A549 (cell line): ENCODE data around the gene SHC3. TPM values are rescaled to one million over a fixed set of nuclear protein-coding genes. Genes with fewer than 3 reads are reported as not detected.

Source experiments
- ATAC-seq, 2 experiments: fragments of 200-7000 bp in 1 of 2; fragments of >200 bp in 1 of 2; cut with Nextera tagmentation in 1 of 2; cut with Tn5 transposase in 1 of 2; 3 replicates each; pipeline versions ENCODE4 v1.8.0 to v1.9.1; 2018 to 2020; ENCODE audit warnings: mild to moderate bottlenecking in 1 of 2, moderate library complexity in 1 of 2
- CTCF ChIA-PET: fragments of 300-600 bp; sonication (Branson Sonifier 250); formaldehyde crosslinking; extraction: SDS; loops from one replicate; lab custom pipeline; 2021; ENCODE audit warnings: antibody characterized with exemption, inconsistent platforms; lab: Yijun Ruan, JAX
- POLR2A ChIA-PET: fragments of 350-600 bp; formaldehyde crosslinking; extraction: SDS; loops from one replicate; lab custom pipeline; 2021; ENCODE audit warnings: antibody characterized with exemption, inconsistent platforms; lab: Yijun Ruan, JAX
- DNase-seq, 2 experiments: peaks; one replicate each; pipeline versions ENCODE4 v3.0.0 to v3.0.0-alpha.2; 2011 to 2016; ENCODE audit warnings: low read depth in 1 of 2, low spot score in 1 of 2
- FAIRE-seq: peaks from 2 replicates; lab custom pipeline; 2011; peaks lifted over from hg19 to GRCh38; lab: Jason Lieb, UNC
- H3K27ac ChIP-seq, 2 experiments: fragments of >200 bp; sonication (Bioruptor Twin); formaldehyde crosslinking; 3 replicates each; pipeline ENCODE4 v1.5.1; 2016 to 2017
- H3K4me1 ChIP-seq: fragments of >200 bp; sonication (Bioruptor Twin); formaldehyde crosslinking; 3 replicates; pipeline ENCODE4 v1.6.1; 2016
- H3K4me2 ChIP-seq: fragments of >200 bp; sonication (Bioruptor Twin); formaldehyde crosslinking; 3 replicates; pipeline ENCODE4 v1.6.1; 2016
- H3K4me3 ChIP-seq: fragments of >200 bp; sonication (Bioruptor Twin); formaldehyde crosslinking; 3 replicates; pipeline ENCODE4 v1.5.1; 2016
- H3K9me3 ChIP-seq: fragments of >200 bp; sonication (Bioruptor Twin); formaldehyde crosslinking; 3 replicates; pipeline ENCODE4 v1.6.1; 2016
- BCL3 ChIP-seq: fragments of >200 bp; sonication (Bioruptor Twin); formaldehyde crosslinking; IDR thresholded peaks from 3 replicates; pipeline ENCODE4 v1.6.1; 2016
- CEBPB ChIP-seq, 2 experiments: fragments of >200 bp in 1 of 2; sonication (Bioruptor Twin) in 1 of 2; formaldehyde crosslinking in 1 of 2; IDR thresholded peaks; 2 replicates each; pipeline ENCODE4 v1.6.1; 2012 to 2016
- CHD4 ChIP-seq: fragments of 200-600 bp; sonication (generic); IDR thresholded peaks from 2 replicates; pipeline ENCODE4 v1.6.1; 2016; ENCODE audit warnings: antibody characterized with exemption, mild to moderate bottlenecking, borderline replicate concordance
- ELK1 ChIP-seq: fragments of 150-350 bp; IDR thresholded peaks from 2 replicates; pipeline ENCODE4 v1.6.1; 2014; ENCODE audit warnings: low read depth, mild to moderate bottlenecking, low read length
- ESRRA ChIP-seq: fragments of 150-350 bp; IDR thresholded peaks from 2 replicates; pipeline ENCODE4 v1.6.1; 2014; ENCODE audit warnings: mild to moderate bottlenecking, low read length, borderline replicate concordance
- FOSL2 ChIP-seq, 2 experiments: fragments of 450-650 bp in 1 of 2; fragments of >200 bp in 1 of 2; sonication (Bioruptor Twin) in 1 of 2; formaldehyde crosslinking; IDR thresholded peaks; 2 replicates each; pipeline versions ENCODE4 v1.5.0 to v1.6.1; 2016 to 2020; ENCODE audit warnings: mild to moderate bottlenecking in 1 of 2, moderate library complexity in 1 of 2
- FOXS1 ChIP-seq: fragments of 250-450 bp; sonication (Bioruptor Pico); IDR thresholded peaks from 2 replicates; pipeline ENCODE4 v1.5.0; 2020; ENCODE audit warnings: mild to moderate bottlenecking, moderate library complexity
- GATA3 ChIP-seq: IDR thresholded peaks from 2 replicates; pipeline ENCODE4 v1.6.1; 2012; ENCODE audit warnings: borderline replicate concordance
- HES2 ChIP-seq: fragments of >200 bp; sonication (Bioruptor Twin); formaldehyde crosslinking; IDR thresholded peaks from 2 replicates; pipeline ENCODE4 v1.6.1; 2016
- HEYL ChIP-seq: fragments of 250-450 bp; sonication (Bioruptor Pico); IDR thresholded peaks from 2 replicates; pipeline ENCODE4 v1.8.0; 2021; ENCODE audit warnings: mild to moderate bottlenecking, moderate library complexity
- HMGXB4 ChIP-seq: fragments of 250-450 bp; sonication (Bioruptor Pico); IDR thresholded peaks from 2 replicates; pipeline ENCODE4 v1.5.0; 2021; ENCODE audit warnings: mild to moderate bottlenecking, moderate library complexity, borderline replicate concordance
- HOXA7 ChIP-seq: fragments of 250-450 bp; sonication (Bioruptor Pico); IDR thresholded peaks from 2 replicates; pipeline ENCODE4 v1.5.0; 2020; ENCODE audit warnings: mild to moderate bottlenecking, moderate library complexity
- HOXB5 ChIP-seq: fragments of 250-450 bp; sonication (Bioruptor Pico); IDR thresholded peaks from 2 replicates; pipeline ENCODE4 v1.5.0; 2020; ENCODE audit warnings: mild to moderate bottlenecking, moderate library complexity
- JUN ChIP-seq, 2 experiments: fragments of >200 bp; sonication (Bioruptor Twin); formaldehyde crosslinking; IDR thresholded peaks; 2 replicates in 1 of 2; 3 replicates in 1 of 2; pipeline ENCODE4 v1.6.1; 2016 to 2017
- KDM1A ChIP-seq: fragments of 200-600 bp; sonication (generic); IDR thresholded peaks from 2 replicates; pipeline ENCODE4 v1.6.1; 2016; ENCODE audit warnings: low read depth, mild to moderate bottlenecking
- MAFK ChIP-seq: fragments of 450-650 bp; IDR thresholded peaks from 2 replicates; pipeline ENCODE4 v1.6.1; 2014; ENCODE audit not compliant: partially characterized antibody
- POLR2AphosphoS2 ChIP-seq: conservative IDR thresholded peaks from 2 replicates; pipeline ENCODE4 v1.6.1; 2012; ENCODE audit warnings: low read length, improper control_type of control experiment, inconsistent platforms
- RAD21 ChIP-seq, 2 experiments: fragments of >200 bp in 1 of 2; sonication (Bioruptor Twin) in 1 of 2; formaldehyde crosslinking in 1 of 2; IDR thresholded peaks in 1 of 2; conservative IDR thresholded peaks in 1 of 2; 2 replicates in 1 of 2; 3 replicates in 1 of 2; pipeline ENCODE4 v1.6.1; 2012 to 2018; ENCODE audit warnings: inconsistent platforms in 1 of 2
- RCOR1 ChIP-seq: fragments of 150-350 bp; IDR thresholded peaks from 2 replicates; pipeline ENCODE4 v1.6.1; 2014; ENCODE audit warnings: antibody characterized with exemption, low read length, low read depth
- REST ChIP-seq: fragments of 200-600 bp; sonication (generic); IDR thresholded peaks from 2 replicates; pipeline ENCODE4 v1.6.1; 2016; ENCODE audit warnings: antibody characterized with exemption, mild to moderate bottlenecking, moderate library complexity
- RFX5 ChIP-seq: fragments of 450-650 bp; IDR thresholded peaks from 2 replicates; pipeline ENCODE4 v1.7.1; 2014; ENCODE audit warnings: antibody characterized with exemption, mild to moderate bottlenecking, moderate library complexity
- RNF2 ChIP-seq: fragments of 200-600 bp; sonication (generic); IDR thresholded peaks from 2 replicates; pipeline ENCODE4 v1.6.1; 2016; ENCODE audit warnings: low read depth, mild to moderate bottlenecking, antibody characterized with exemption, moderate library complexity, borderline replicate concordance
- ZC3H11A ChIP-seq: fragments of 450-650 bp; IDR thresholded peaks from 2 replicates; pipeline ENCODE4 v1.6.1; 2014; ENCODE audit warnings: antibody characterized with exemption, mild to moderate bottlenecking
- ZNF302 ChIP-seq: fragments of 250-450 bp; sonication (Bioruptor Pico); IDR thresholded peaks from 2 replicates; pipeline ENCODE4 v1.9.0; 2021; ENCODE audit warnings: inconsistent platforms, mild to moderate bottlenecking, moderate library complexity
- WGBS: methylation state at CpG from one replicate; pipeline ENCODE4 v1.1.6; 2017; ENCODE audit errors: missing lambda C conversion rate; 5-methylcytosine and 5-hydroxymethylcytosine counted together
- polyA plus RNA-seq, 4 experiments: library from polyadenylated mRNA; depleted of rRNA in 3 of 4; stranded (reverse); fragments of >200 nt; fragmentation: RNase III in 1 of 4; extraction: RNeasy Plus Mini Kit Qiagen cat#74134 plus additional on column Dnase treatment in 1 of 4; gene quantifications; 2 replicates in 3 of 4; 3 replicates in 1 of 4; pipeline ENCODE4 v1.2.3, GENCODE V29; 2011 to 2017

Gene SHC3
- polyA plus RNA-seq, 2 of the 4 experiments (the other 2 are of a cell fraction) = 0.09 to 0.88 TPM

- H3K9me3 ChIP-seq = no peaks in the 10 kb centered on the region
- WGBS = 62% methylated on average over 8 of the region's 8 CpGs
These were observed 17.4 kb downstream of the SHC3 start for GRCh38 chr9:89161221-89161620.

GRCh38 chr9:89160806-89161205 is 17.8 kb downstream of the SHC3 start:
- no peak for FAIRE-seq
- TF ChIP-seq CHD4 (no peak), ELK1 (no peak), ZNF302 (CRISPR knock-in tag) (no peak), HMGXB4 (CRISPR knock-in tag) (no peak), BCL3 (no peak), RAD21 (conservative IDR thresholded peaks at IDR 0.05 in 1 of 2, IDR thresholded peaks at IDR 0.05 in 1 of 2) (no peak), JUN (IDR thresholded peaks at IDR 0.05) (no peak), POLR2AphosphoS2 (no peak), HOXB5 (CRISPR knock-in tag) (no peak), MAFK (no peak), RCOR1 (no peak), HES2 (no peak), FOXS1 (CRISPR knock-in tag) (no peak), HOXA7 (no peak)

More at GRCh38 chr9:89161221-89161620, 17.4 kb downstream of the SHC3 start:
- ChIA-PET POLR2A (no interaction called here), CTCF (no interaction called here)
- DNase-seq = no peak
- Histone ChIP-seq H3K4me3 (no peak overlapping the region), H3K4me1 (no peaks in the 10 kb centered on the region), H3K4me2 (no peak overlapping the region), H3K27ac (no peak overlapping the region)
- no peak for ATAC-seq
- TF ChIP-seq FOSL2 (IDR thresholded peaks at IDR 0.05) (no peak), FOSL2 (CRISPR knock-in tag; IDR thresholded peaks at IDR 0.05) (no peak), RNF2 (no peak), CEBPB (IDR thresholded peaks at IDR 0.05) (no peak), ESRRA (no peak), RFX5 (no peak), HEYL (CRISPR knock-in tag) (no peak), REST (no peak), KDM1A (no peak), HOXA7 (no peak), GATA3 (no peak), ZC3H11A (no peak)
- FAIRE-seq = no peak

More at GRCh38 chr9:89160806-89161205, 17.8 kb downstream of the SHC3 start:
- ChIA-PET CTCF (no interaction called here), POLR2A (no interaction called here)
- Histone ChIP-seq H3K9me3 (no peaks in the 10 kb centered on the region), H3K4me3 (no peak overlapping the region), H3K27ac (no peak overlapping the region), H3K4me1 (no peaks in the 10 kb centered on the region), H3K4me2 (no peak overlapping the region)
- DNase-seq (no peak), ATAC-seq (no peak)
- WGBS = 60% methylated on average over 5 of the region's 5 CpGs
